Islet of Langerhans (tissue), 1 donor: ENCODE measurements around the gene FRMD4A.

Source experiments
- FAIRE-seq: peaks from one replicate; lab custom pipeline; 2011; peaks lifted over from hg19 to GRCh38; lab: Jason Lieb, UNC

The FRMD4A gene

GRCh38 chr10:14340051-14340744 lies 9.5 kb upstream of the FRMD4A start:
- no peak for FAIRE-seq

GRCh38 chr10:14336736-14337135 lies 6.0 kb upstream of the FRMD4A start:
- FAIRE-seq, result peak; percentile 13

- no peak for FAIRE-seq
Observed at GRCh38 chr10:14334771-14335170, 4.0 kb upstream of the FRMD4A start.

- FAIRE-seq, result no peak
Observed at GRCh38 chr10:14333606-14334005, 2.9 kb upstream of the FRMD4A start.

- no peak for FAIRE-seq
Observed at GRCh38 chr10:14332903-14333302, 2.2 kb upstream of the FRMD4A start.

- FAIRE-seq, result no peak
Observed at GRCh38 chr10:14329746-14330173, 964 bp downstream of the FRMD4A start.

GRCh38 chr10:14328881-14329672 lies 1.6 kb downstream of the FRMD4A start:
- FAIRE-seq, result no peak

GRCh38 chr10:14327527-14327926 lies 3.2 kb downstream of the FRMD4A start:
- no peak for FAIRE-seq

- no peak for FAIRE-seq
Observed at GRCh38 chr10:14326581-14326980, 4.1 kb downstream of the FRMD4A start.

GRCh38 chr10:14325325-14325955 lies 5.3 kb downstream of the FRMD4A start:
- no peak for FAIRE-seq

GRCh38 chr10:14322526-14323188 lies 8.1 kb downstream of the FRMD4A start:
- no peak for FAIRE-seq

GRCh38 chr10:14318007-14318406 lies 12.7 kb downstream of the FRMD4A start:
- FAIRE-seq, result no peak

- FAIRE-seq, result no peak
Observed at GRCh38 chr10:14312014-14312413, 18.7 kb downstream of the FRMD4A start.

- FAIRE-seq, result no peak
Observed at GRCh38 chr10:14311206-14311957, 19.3 kb downstream of the FRMD4A start.

- FAIRE-seq, result no peak
Observed at GRCh38 chr10:14309593-14309992, 21.1 kb downstream of the FRMD4A start.

GRCh38 chr10:14306190-14306589 lies 24.5 kb downstream of the FRMD4A start:
- no peak for FAIRE-seq

- no peak for FAIRE-seq
Observed at GRCh38 chr10:14304046-14304445, 26.7 kb downstream of the FRMD4A start.

GRCh38 chr10:14302035-14302434 lies 28.7 kb downstream of the FRMD4A start:
- FAIRE-seq, result no peak

- FAIRE-seq, result no peak
Observed at GRCh38 chr10:14299556-14299955, 31.2 kb downstream of the FRMD4A start.

- FAIRE-seq, result no peak
Observed at GRCh38 chr10:14296065-14296709, 34.5 kb downstream of the FRMD4A start.

- FAIRE-seq, result no peak
Observed at GRCh38 chr10:14294347-14295059, 36.2 kb downstream of the FRMD4A start.
